NCI-H1092 treated with DMSO at 0.1 percent for 48 hours (cell line): ENCODE measurements around the gene SGPP1.
"Not testable (repeated sequence)": the region's sequence is repeated elsewhere in the genome, so short reads cannot be mapped to it uniquely, and the experiment has no call there.

ENCODE experiments used
- DNase-seq: peaks from one replicate; lab custom pipeline; 2025; lab: John Stamatoyannopoulos, UW

SGPP1 gene

GRCh38 chr14:63726499-63726898 lies 1.4 kb downstream of the SGPP1 start:
- DNase-seq: no peak

DNA sequence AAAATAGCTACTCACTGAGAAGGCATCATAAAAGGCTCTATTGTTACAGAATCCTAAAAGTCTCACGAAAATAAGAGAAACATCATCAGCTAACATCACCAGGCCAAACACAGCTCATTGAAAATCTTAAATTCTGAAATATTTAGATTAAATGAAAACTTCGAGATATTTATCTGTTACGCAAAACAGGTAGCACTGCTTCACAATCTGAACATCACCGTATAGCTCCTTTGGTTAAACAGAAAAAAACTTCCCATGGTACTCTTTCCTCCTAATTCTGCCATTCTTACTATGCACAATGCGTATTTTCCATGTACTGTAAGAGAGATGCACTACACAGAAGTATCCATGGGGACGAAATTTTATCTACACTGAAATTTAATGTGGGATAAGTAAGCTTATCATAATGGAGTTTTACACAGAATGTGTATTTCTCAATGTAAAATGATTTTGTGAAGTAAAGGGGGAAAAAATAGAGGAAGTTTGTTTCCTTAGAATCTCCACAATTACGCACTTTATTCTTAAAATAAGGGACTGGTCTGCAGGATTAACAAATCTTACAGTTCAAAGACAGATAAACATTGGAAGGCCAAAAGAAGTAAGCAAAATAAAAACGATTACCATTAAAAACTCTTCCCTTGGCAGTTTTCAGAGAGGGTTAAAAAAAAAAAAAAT lies 1.9 kb downstream of the SGPP1 start:
- no peak for DNase-seq

DNA sequence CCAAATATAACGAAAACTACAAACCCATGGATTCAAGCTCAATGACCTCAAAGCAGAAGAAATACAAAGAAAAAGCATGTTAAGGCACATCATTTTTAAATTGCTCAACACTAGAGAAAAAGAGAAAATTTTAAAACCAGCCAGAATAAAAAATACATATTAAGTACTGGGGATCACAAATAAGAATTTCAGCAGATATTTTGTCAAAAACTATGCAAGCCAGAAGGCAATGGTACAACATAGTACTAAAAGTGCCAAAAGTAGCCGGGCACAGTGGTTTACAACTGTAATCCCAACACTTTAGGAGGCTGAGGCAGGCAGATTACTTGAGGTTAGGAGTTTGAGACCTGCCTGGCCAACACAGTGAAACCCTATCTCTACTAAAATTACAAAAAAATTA lies 10.2 kb downstream of the SGPP1 start:
- DNase-seq: peak; percentile 59

DNA sequence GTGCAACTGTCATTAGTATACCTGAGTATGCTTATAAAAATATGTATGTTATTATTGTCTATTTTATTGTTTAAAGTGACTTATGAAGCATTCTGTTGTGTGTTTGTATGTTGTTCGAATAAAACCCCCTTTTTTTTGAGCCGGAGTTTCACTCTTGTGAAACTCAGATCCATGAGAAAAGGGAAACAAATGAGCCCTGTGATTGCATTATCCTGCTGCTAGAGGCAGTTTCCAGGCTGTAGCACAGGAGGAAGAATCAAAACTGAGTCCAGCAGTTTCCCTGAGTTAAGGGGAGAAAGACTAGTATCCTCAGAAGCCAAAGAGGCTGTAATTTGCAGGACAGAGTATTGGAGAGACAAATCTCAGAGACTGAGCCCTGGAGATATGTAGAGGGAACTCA lies 12.5 kb downstream of the SGPP1 start:
- DNase-seq: no peak

DNA sequence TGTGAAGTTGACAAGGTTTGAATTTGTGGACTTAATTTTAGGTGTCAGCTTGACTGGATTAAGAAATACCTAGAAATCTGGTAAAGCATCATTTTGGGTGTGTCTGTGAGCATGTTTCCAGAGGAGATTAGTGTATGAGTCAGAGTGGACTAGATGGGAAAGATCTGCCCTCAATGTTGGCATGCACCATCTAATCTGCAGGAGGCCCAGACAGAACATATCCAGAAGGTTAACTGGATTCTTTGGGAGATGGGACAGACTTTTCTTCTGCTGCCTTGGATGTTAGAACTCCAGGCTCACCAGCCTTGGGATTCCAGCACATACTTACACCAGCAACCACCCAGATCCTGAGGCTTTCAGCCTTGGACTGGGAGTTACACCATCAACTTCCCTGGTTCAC lies 14.1 kb downstream of the SGPP1 start:
- no peak for DNase-seq

- DNase-seq: no peak
Measured at GRCh38 chr14:63713058-63713457, 14.8 kb downstream of the SGPP1 start.

- DNase-seq: no peak
Measured at GRCh38 chr14:63712123-63712522, 15.7 kb downstream of the SGPP1 start.

DNA sequence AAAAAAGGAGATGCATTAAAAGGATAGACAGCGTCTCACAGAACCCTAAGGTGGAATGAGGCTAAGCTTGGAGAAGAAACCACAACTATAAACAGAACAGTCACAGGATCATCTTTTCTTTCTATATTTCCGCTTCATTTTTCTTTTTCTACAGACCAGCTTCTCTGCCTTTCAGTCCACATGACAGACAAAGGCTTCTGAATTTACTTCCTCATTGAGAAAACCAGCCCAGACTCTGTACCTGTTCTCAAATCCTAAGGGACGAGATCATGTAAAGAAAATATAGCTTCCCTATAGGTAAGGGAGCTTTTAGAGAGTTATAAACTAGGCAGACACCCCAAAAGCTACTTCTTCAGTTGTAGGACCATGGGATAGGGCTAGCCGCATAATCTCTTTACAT lies 17.4 kb downstream of the SGPP1 start:
- DNase-seq: no peak

DNA sequence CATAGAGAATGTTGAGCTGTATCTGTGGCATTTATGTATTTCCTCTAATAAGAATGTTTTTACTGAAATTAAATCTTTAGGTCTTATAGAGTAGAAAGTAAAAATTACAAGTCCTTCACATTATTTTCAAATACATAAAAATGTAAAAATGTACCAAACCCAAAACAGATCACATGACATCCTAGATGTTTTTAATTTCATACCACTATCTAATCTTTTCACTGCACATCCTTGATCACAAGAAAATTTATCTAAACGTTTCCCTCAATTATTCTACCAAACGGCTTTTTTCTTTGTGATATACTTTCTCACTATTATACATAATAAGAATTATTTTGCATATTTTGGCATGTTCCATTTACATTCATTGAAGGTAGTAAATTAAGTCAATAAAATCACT lies 18.3 kb downstream of the SGPP1 start:
- DNase-seq: no peak

DNA sequence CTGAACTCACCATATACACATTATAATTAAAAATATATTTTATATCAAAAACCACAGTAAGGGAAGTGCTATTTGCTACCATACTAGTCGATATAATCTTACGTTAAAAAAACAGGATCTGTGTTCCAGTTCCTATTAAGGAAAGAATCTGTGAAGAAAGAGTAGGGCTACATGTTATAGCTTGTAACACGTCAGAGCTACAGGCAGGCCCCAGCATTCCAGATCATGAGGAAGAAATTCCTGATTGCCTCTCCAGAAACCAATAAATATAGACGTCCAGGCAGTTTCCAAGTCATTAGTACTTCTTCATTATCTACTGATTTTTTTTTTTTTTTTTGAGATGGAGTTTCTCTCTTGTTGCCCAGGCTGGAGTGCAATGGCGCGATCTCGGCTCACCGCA lies 20.6 kb downstream of the SGPP1 start:
- DNase-seq: no peak

DNA sequence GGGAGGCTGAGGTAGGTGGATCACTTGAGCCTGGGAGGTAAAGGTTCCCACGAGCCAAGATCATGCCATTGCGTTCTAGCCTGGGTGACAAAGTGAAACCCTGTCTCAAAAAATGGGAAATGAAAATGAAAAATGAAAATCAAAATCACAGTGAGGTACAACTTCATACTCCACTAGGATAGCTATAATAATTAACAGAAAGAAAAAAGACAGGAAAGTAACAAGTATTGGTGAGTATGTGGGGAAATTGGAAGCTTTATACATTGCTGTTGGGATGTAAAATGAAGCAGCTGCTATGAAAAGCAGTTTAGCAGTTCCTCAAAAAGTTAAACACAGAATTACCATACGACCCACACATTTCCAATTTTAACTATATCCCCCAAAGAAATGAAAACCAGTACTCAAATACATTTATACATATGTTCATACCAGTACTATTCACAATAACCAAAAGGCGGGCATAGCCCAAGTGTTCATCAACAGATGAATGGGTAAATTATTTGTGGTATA lies 22.2 kb downstream of the SGPP1 start:
- DNase-seq: no peak

- DNase-seq: not testable (repeated sequence)
Measured at GRCh38 chr14:63702530-63702929, 25.3 kb downstream of the SGPP1 start.

DNA sequence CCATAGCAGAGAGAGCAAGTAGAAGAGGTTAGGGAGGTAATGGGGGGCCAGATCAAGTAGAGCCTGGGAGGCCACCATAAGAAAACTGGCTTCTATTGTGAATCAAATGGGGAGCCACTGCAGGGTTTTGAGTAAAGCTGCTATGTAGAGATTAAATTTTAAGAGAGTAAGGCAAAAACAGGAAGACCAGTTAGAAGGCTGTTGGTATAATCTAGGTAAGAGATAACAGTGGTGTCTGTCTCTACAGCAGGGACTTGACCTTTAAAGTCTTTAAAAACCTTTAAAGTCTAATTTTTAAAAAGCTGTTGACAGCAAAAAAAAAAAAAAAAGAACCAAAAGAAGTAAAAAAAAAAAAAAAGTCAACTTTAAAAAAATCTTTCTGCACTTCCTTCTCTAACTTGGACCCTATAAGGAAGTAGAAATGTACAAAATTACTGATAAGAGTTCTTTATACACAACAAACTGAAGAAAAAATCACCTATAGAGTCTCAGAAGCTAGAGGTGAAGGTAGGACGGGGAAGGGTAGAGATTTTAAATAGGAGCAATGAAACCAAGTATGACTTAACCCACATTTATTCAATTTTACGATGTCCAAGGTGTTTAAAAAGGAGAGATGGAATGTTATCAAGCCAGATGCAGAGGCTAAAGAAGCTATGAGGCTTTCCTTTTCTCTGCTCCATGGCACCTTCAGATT lies 26.1 kb downstream of the SGPP1 start:
- no peak for DNase-seq

- no peak for DNase-seq
Measured at GRCh38 chr14:63692310-63693020, 35.4 kb downstream of the SGPP1 start.

- no peak for DNase-seq
Measured at GRCh38 chr14:63689132-63689531, 38.7 kb downstream of the SGPP1 start.

- no peak for DNase-seq
Measured at GRCh38 chr14:63686926-63687325, 40.9 kb downstream of the SGPP1 start.

DNA sequence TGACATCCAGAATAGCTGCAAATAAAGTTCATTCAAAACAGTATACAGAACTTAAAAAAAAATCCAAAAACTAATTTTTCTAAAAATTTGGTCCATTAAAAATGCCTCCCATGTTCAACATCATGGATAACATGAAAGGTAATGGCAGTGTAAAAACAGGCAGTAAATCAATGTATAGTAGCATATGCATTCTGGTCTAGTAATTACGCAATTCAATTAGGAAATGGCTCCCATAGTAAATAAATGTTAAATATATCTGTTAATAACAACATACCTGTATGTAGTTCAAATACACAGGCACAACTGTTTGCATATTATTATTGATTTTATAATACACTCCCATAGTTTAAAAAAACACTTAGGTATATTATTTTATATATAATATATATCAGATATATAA lies 42.5 kb downstream of the SGPP1 start:
- DNase-seq: no peak

DNA sequence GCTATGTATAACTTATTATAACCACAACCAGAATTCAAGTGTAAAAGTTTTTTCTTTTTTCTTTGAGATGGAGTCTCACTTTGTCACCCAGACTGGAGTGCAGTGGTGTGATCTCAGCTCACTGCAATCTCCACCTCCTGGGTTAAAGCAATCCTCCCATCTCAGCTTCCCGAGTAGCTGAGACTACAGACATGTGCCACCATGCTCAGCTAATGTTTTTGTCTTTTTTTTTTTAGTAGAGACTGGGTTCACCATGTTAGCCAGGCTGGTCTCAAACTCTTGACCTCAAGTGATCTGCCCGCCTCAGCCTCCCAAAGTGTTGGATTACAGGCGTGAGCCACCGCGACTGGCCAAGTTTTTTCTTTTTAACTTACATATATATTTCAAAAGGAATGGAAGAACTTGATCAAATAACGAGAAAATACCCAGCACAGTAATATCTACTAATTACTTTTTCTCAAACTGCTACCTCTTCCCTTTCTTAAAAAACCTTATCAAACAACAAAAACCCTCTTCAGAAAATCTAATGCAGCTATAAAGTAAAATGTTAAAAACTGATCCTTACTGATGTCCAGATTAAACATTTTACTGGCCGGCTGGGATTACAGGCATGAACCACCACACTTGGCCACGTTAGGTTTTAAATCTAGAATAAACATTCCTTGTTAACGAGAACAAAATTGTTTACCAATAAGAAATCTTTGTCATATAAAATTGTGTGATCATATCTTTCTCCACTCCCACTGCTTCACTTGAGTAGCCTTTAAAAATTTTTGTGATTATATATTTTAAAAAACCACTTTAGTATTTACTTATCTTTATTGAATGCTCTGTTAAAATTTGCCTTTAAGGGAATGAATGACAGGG lies 44.9 kb downstream of the SGPP1 start:
- no peak for DNase-seq

- DNase-seq: no peak
Measured at GRCh38 chr14:63678536-63678935, 49.3 kb downstream of the SGPP1 start.

GRCh38 chr14:63677891-63678379 lies 49.9 kb downstream of the SGPP1 start:
- no peak for DNase-seq

- DNase-seq: no peak
Measured at GRCh38 chr14:63676615-63677014, 51.2 kb downstream of the SGPP1 start.
